Right lobe of liver (tissue), 4 donors: ENCODE measurements around the gene C2.

Source experiments
- CTCF ChIP-seq, 4 donors: fragments of 200-600 bp in 3 of 4; fragments of 450-650 bp in 1 of 4; IDR thresholded peaks; one replicate each; pipeline versions ENCODE4 v1.5.1 to v1.8.0; 2016 to 2022; ENCODE audit warnings: antibody characterized with exemption in 4 of 4, mild to moderate bottlenecking in 2 of 4
- POLR2A ChIP-seq: fragments of 450-650 bp; IDR thresholded peaks from one replicate; pipeline ENCODE4 v1.6.1; 2017; ENCODE audit warnings: antibody characterized with exemption, mild to moderate bottlenecking
- donor health status: DM: no; HTN: no; CAD: no.
- donor health status: DM: no; HTN: no; CAD: no.
- donor health status: DM: no; HTN: yes; CAD: no.

- TF ChIP-seq POLR2A (no peak), CTCF (IDR thresholded peaks at IDR 0.05) (no peak)
These were observed 29.0 kb upstream of the C2 start for GRCh38 chr6:31898383-31899011.
